K562 (cell line): ENCODE data around the gene ATAD3C. TPM values are rescaled to one million over a fixed set of nuclear protein-coding genes. Genes with fewer than 3 reads are reported as not detected.

Experiments used
- CBX8 ChIP-seq: fragments of 200-600 bp; sonication (generic); IDR thresholded peaks from 2 replicates; pipeline ENCODE4 v1.6.1; 2012; ENCODE audit warnings: borderline replicate concordance, mixed run types, low read depth, mild to moderate bottlenecking, moderate library complexity, mixed read lengths, low read length, control low read depth, inconsistent platforms; ENCODE audit not compliant: poor library complexity, severe bottlenecking; ENCODE audit errors: extremely low read depth
- FOXA3 ChIP-seq, 2 experiments: fragments of 450-650 bp in 1 of 2; sonication (generic) in 1 of 2; formaldehyde crosslinking; IDR thresholded peaks in 1 of 2; conservative IDR thresholded peaks in 1 of 2; 2 replicates each; pipeline versions ENCODE4 v1.4.0 to v1.8.0; 2020 to 2022; ENCODE audit warnings: mild to moderate bottlenecking in 2 of 2, missing genetic modification reagents in 1 of 2
- POLR2A ChIP-seq: fragments of 450-650 bp; conservative IDR thresholded peaks from 2 replicates; pipeline ENCODE4 v1.6.1; 2016
- SMARCC2 ChIP-seq: fragments of 450-650 bp; IDR thresholded peaks from 2 replicates; pipeline ENCODE4 v1.6.1; 2017; ENCODE audit warnings: antibody characterized with exemption, moderate library complexity, mild to moderate bottlenecking, low read depth
- TAF1 ChIP-seq: IDR thresholded peaks from 2 replicates; pipeline ENCODE4 v1.6.1; 2011; ENCODE audit warnings: mild to moderate bottlenecking, low read length, moderate library complexity; ENCODE audit not compliant: insufficient read depth, control insufficient read depth, severe bottlenecking; ENCODE audit errors: extremely low read depth
- ZNF175 ChIP-seq: fragments of 200-800 bp; sonication (Bioruptor generic); IDR thresholded peaks from 2 replicates; pipeline ENCODE4 v1.6.1; 2016; ENCODE audit warnings: low read depth, mild to moderate bottlenecking, missing genetic modification characterization, missing compliant biosample characterization
- ZNF3 ChIP-seq: fragments of 250-450 bp; sonication (Bioruptor Pico); IDR thresholded peaks from 2 replicates; pipeline ENCODE4 v1.5.0; 2021; ENCODE audit warnings: mild to moderate bottlenecking, moderate library complexity
- ZNF551 ChIP-seq: fragments of 250-450 bp; sonication (Bioruptor Pico); IDR thresholded peaks from 2 replicates; pipeline ENCODE4 v1.5.0; 2021; ENCODE audit warnings: mild to moderate bottlenecking, moderate library complexity
- ZNF695 ChIP-seq: fragments of 450-650 bp; formaldehyde crosslinking; IDR thresholded peaks from 2 replicates; pipeline ENCODE4 v1.4.0; 2020; ENCODE audit warnings: mild to moderate bottlenecking, moderate library complexity
- polyA plus RNA-seq, 8 experiments: library from polyadenylated mRNA; depleted of rRNA in 4 of 8; stranded (reverse) in 5 of 8; unstranded in 3 of 8; fragments of >200 nt; fragmentation: Nextera tagmentation in 2 of 8; fragmentation: Illumina TruSeq in 1 of 8; extraction: Ambion mirVana in 2 of 8; extraction: Trizol in 1 of 8; gene quantifications; 2 replicates each; pipeline versions ENCODE4 v1.2.1 to v1.2.3, GENCODE V29; 2011 to 2014; ENCODE audit warnings: inconsistent platforms in 1 of 8, missing spikeins in 1 of 8
- total RNA-seq, 7 experiments: library from RNA; depleted of rRNA in 6 of 7; stranded (reverse); fragments of >200 nt in 6 of 7; fragmentation: Illumina TruSeq in 2 of 7; extraction: Trizol in 2 of 7; gene quantifications; 2 replicates each; pipeline versions ENCODE4 v1.2.1 to v1.2.3, GENCODE V29; 2011 to 2021; ENCODE audit warnings: low replicate concordance in 1 of 7
- TF ChIP-seq, protein P1 (sequence below): sonication (generic); formaldehyde crosslinking; IDR thresholded peaks from 2 replicates; pipeline ENCODE4 v1.8.0; 2022; ENCODE audit warnings: mild to moderate bottlenecking, missing genetic modification reagents
- TF ChIP-seq, protein P2 (sequence below): fragments of 450-650 bp; IDR thresholded peaks from 2 replicates; pipeline ENCODE4 v1.7.0; 2016; ENCODE audit warnings: borderline replicate concordance
- TF ChIP-seq, protein P3 (sequence below): IDR thresholded peaks from 2 replicates; pipeline ENCODE4 v1.6.1; 2012; ENCODE audit warnings: low read depth, low read length, improper control_type of control experiment, borderline replicate concordance

Gene ATAD3C
- total and polyA plus RNA-seq, 9 of the 15 experiments (the other 6 are each of a cell fraction or from before 2014, with no cell fraction given), result 0.03 to 0.18 TPM; not detected in 7

DNA sequence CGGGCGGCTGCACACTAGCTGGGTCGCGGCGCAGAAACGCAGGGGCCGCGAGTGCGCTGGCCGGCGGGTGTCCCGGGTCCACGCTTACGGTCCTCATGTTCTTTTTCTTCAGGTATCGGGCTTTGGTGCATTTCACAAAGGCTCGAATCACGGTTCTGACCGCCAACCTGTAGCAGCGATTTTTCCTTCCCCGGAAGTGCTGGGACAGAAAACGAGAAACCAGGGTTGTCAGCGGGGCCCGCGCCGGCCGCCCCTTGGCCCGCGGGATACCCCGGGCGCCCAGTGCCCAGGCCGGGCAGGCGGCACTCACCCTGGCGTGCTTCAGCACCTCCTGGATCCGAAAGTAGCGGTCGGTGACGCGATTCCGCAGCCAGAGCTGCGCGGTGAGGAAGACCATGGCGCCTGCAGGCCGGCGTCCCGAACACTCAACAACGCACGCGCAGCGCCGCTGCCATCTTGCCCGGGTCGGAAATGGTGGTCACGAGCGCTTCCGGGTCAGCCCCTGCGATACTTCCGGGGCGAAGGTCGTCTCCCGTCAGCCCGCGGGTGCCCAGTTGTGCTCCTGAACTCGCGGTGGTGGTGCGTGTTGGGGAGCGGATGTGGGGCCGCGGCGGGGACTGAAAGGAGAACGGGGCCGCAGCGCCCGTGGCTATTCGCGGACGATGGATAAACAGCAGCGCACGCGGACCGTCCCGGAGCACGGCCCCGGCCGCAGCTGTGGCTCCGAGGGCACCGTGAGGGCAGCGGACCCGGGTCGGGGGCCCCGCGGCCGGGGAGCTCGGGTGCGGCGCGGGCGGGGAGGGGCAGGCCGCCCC lies 42.5 kb upstream of the ATAD3C start, which contains the start of gene MRPL20 (continued):
- TF ChIP-seq POLR2A (peak; percentile 98), ZNF3 (no peak), ZNF695 (CRISPR knock-in tag) (no peak), SMARCC2 (no peak), ZNF175 (CRISPR knock-in tag) (no peak; the same call in 1 of the 2 replicates), ZNF551 (CRISPR knock-in tag) (no peak), FOXA3 (CRISPR knock-in tag; conservative IDR thresholded peaks at IDR 0.05 in 1 of 2, IDR thresholded peaks at IDR 0.05 in 1 of 2) (0 out of 4 replicates have a peak, but pooled peaks of 1 of the 2 experiments have one; percentile 12), CBX8 (no peak), TAF1 (peak; percentile 99)
- TF ChIP-seq, protein P1, sequence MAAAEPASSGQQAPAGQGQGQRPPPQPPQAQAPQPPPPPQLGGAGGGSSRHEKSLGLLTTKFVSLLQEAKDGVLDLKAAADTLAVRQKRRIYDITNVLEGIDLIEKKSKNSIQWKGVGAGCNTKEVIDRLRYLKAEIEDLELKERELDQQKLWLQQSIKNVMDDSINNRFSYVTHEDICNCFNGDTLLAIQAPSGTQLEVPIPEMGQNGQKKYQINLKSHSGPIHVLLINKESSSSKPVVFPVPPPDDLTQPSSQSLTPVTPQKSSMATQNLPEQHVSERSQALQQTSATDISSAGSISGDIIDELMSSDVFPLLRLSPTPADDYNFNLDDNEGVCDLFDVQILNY (CRISPR knock-in tag), result no peak
- TF ChIP-seq, protein P2, sequence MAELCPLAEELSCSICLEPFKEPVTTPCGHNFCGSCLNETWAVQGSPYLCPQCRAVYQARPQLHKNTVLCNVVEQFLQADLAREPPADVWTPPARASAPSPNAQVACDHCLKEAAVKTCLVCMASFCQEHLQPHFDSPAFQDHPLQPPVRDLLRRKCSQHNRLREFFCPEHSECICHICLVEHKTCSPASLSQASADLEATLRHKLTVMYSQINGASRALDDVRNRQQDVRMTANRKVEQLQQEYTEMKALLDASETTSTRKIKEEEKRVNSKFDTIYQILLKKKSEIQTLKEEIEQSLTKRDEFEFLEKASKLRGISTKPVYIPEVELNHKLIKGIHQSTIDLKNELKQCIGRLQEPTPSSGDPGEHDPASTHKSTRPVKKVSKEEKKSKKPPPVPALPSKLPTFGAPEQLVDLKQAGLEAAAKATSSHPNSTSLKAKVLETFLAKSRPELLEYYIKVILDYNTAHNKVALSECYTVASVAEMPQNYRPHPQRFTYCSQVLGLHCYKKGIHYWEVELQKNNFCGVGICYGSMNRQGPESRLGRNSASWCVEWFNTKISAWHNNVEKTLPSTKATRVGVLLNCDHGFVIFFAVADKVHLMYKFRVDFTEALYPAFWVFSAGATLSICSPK, result no peak
- TF ChIP-seq, protein P3, sequence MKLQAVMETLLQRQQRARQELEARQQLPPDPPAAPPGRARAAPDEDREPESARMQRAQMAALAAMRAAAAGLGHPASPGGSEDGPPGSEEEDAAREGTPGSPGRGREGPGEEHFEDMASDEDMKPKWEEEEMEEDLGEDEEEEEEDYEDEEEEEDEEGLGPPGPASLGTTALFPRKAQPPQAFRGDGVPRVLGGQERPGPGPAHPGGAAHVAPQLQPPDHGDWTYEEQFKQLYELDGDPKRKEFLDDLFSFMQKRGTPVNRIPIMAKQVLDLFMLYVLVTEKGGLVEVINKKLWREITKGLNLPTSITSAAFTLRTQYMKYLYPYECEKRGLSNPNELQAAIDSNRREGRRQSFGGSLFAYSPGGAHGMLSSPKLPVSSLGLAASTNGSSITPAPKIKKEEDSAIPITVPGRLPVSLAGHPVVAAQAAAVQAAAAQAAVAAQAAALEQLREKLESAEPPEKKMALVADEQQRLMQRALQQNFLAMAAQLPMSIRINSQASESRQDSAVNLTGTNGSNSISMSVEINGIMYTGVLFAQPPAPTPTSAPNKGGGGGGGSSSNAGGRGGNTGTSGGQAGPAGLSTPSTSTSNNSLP, result no peak
